ENCODE data around the gene AUP1.
"Not testable (repeated sequence)": the region's sequence is repeated elsewhere in the genome, so short reads cannot be mapped to it uniquely, and the experiment has no call there.

AUP1 gene, protein sequence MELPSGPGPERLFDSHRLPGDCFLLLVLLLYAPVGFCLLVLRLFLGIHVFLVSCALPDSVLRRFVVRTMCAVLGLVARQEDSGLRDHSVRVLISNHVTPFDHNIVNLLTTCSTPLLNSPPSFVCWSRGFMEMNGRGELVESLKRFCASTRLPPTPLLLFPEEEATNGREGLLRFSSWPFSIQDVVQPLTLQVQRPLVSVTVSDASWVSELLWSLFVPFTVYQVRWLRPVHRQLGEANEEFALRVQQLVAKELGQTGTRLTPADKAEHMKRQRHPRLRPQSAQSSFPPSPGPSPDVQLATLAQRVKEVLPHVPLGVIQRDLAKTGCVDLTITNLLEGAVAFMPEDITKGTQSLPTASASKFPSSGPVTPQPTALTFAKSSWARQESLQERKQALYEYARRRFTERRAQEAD

DNA sequence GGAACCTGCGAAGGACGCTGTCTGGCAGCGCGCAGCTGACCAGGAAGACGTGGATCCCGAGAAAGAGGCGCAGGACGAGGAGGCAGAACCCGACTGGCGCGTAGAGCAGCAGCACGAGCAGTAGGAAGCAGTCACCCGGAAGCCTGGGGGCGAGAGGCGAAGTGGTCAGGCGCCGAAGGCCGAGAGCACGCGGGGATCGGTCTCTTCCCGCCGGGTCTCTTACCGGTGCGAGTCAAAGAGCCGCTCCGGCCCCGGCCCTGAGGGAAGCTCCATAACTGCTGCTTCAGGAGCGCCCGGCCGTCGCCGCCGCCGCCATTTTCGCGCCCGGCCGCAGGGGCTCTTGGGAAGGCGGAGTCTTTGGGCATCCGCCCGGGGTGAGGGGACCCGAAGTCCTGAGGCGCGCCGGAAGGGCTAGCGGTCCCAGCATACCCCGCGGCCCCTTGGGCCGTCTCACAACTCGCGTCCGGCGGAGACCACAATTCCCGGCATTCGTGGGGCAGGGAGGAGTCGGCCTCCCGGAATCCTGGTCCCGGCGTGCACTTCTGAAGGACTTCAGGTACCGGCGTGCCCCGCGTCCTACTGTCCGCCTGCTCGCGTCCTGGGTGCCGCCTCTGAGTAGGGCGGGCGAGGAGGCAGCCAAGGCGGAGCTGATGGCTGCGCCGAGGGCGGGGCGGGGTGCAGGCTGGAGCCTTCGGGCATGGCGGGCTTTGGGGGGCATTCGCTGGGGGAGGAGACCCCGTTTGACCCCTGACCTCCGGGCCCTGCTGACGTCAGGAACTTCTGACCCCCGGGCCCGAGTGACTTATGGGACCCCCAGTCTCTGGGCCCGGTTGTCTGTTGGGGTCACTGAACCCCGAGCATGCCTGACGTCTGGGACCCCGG, at the start of gene AUP1, which contains the start of gene HTRA2:
Gene AUP1, minus strand, starts transcription at position 350 of the 882 bp plus-strand sequence. Its CDS starts 77 bp downstream, at position 273.
Gene HTRA2, plus strand, starts transcription at position 577 of the 882 bp plus-strand sequence. Its CDS starts 74 bp downstream, at position 651.
- DNase-seq: peak; percentile 99

DNA sequence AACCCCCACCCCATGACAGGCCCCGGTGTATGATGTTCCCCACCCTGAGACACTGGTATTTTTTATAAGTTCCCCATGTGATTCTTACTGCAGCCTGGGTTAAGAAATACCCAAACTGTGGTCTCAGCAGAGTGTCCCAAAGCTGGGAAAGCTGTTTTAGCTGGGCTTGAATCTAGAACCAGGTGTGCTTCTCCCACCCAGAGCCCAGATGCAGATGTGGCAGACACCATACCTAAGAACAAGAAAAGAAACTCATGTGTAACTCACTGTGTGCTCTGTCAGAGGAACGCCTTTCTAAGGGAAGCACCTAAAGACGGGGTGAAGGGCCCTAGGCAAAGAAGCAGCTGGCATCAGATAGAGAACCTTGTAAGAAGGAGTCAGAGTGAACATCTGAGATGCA, 48.9 kb upstream of the AUP1 start:
- DNase-seq: no peak

DNA sequence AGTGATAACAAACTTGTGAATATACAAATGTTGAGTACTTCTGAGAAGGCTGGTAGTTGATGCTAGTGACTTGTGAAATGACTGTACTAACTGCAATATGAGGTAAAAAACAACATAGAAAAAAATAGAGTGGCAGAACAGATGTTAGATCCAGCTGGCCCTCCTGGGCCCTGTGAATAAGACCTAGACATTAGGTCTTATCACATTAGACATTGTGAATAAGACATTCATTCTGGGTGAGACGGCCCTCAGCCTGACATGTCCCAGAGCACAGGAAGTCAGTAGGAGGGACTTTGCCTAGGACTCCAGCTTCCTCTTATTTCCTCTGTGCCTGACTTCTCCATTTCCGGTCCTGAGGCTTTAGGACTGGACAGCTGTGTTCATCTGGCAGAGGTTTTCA, 47.9 kb upstream of the AUP1 start:
- peak; percentile 32 for DNase-seq

DNA sequence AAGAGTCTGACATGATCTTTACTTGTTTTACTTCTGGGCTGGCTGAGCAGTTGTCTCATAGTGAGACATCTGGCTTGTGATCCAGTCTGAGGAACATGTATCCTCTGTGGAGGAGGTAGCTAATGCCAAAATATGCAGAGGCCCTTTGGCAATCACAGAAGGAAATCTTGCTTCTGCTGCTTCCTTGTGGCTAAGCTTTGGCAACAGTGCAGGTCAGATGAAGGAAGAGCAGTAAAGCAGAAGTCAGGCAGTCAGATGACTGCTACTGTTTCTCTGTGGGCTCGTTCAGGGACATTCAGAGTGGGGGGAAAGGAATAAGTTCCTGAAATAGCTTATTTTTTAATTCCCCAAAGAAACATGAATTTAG, 47.3 kb upstream of the AUP1 start:
- peak; percentile 83 for DNase-seq

DNA sequence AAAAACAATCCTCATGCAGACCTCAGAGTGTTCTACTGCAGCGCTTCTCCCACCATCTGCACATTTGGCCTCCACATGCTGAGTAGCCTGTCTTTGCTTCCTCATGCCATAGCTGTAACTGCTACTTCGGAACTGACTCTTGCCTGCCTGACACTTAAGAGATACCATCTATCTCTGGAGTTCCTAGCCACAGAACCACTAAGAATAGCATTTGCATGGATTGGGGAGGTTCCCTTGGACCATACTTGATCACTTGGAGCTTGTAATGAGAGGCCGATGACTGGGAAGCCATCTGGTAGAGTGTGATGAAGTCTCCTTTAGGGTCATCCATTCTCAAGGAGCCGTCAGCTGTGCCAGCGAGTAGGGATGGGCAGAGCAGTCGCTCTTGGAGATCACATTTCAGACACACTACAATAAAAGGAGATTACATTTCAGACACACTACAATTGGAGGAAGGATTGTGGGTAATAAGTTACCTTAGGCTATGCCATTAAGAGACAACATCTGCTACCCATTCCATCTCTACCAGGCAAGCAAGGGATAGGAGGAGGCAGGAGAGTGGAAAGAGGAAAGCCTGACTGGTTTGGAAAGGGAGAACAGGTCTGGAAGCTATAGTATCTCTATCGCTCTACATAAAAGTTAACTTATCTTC, 46.8 kb upstream of the AUP1 start:
- DNase-seq: peak; percentile 82

DNA sequence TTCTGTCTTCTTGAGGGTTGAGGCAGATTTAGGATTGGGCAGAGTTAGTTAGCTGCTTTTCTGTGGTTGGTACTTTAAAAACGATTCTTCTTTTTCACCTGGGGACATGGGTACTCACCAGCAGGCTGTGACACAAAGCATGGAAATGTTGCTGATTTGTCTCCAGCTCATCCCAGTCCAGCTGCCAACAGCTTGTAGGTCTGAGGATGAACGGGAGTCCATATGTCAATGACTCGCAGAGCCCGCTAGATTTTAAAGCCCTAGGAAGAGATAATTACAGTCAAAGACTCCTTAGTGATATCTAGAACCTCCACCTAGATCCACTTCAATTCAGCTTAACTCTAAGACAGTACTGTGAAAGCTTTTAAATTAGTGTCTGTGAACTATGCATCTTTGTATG, 45.8 kb upstream of the AUP1 start:
- no peak for DNase-seq

DNA sequence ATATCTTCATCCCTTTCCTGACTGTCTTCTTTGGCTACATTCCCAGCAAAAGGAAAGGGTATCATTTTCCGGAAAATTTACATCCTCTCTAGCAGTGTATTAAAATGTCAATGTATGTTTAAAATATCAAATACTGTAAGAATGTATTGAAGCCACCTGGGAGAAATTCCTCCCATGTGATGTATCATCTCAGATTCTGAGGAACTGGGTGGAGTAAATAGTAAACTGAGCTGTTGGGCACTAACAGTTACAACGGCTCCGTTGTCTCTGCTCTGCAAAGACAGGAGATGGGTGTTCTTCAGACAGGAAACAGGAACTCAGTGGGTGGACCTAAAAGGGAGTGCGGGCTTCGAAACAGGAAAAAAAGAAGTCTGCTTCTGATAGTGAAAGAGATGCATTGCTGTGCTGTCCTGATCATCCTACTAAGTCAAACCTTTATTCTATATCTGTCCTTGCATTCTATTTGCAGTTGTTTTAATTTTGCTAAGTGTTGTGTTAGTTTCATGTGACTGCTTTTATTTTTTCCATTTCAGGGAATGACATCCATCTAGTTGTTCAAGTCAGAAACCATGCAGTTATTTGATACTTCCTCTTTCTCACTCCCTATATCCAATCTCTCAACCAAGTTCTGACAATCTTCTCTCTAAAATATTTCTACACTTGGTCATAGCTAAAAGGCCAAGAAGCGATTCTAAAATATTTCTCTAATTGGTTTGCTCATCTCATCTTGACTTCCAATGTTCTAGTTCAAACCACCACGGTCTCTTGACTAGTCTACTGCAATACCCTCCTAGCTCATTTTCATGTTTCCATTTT, 44.4 kb upstream of the AUP1 start:
- peak; percentile 85 for DNase-seq

DNA sequence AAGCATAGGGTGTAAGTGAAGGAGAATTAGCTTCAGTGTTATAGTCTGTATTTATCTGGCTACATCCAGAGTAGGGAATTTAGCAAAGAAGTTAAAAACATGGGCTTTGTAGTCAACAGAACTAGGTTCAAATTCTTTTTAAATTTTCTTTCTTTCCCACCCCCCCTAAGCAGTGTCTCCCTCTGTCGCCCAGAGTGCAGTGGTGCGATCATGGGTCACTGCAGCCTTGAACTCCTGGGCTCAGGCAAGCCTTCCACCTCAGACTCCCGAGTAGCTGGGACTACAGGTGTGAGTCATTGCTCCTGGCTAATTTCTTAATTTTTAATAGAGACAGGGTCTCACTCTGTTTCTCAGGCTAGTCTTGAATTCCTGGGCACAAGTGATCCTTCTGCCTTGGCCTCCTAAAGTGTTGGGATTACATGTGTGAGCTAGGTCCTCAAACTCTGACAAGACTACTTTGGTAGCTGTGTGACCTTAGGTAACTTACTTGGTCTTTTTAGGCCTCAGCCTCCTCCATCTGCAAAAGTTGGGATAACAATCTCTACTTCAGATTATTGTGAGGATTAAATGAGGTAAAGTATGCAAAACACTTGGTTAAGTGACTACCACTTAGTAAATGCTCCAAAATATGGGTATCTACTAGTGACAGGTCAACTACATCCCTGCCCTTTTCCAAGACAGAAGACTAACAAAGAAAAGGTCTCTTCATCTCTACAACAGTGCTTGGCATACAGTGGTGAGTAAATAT, 42.8 kb upstream of the AUP1 start:
- no peak for DNase-seq

DNA sequence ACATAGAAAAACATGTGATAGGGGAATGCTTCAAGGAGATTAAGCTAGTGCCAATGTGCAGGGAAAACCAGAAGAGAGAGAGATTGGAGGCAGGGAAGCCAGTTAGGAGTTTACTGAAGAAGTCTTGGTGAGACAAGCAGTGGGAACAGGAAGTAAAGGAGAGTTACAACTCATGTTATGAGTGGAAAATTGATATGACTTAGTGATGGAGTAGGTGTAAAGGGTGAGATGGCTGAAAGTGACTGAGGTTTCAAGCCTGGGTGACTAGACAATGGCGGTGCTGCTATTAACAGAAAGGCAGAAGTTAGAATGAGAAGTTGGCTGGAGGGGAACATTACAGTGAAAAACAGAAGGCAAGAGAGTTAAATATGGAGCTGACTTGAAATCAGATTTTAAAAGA, 41.6 kb upstream of the AUP1 start:
- DNase-seq: no peak

DNA sequence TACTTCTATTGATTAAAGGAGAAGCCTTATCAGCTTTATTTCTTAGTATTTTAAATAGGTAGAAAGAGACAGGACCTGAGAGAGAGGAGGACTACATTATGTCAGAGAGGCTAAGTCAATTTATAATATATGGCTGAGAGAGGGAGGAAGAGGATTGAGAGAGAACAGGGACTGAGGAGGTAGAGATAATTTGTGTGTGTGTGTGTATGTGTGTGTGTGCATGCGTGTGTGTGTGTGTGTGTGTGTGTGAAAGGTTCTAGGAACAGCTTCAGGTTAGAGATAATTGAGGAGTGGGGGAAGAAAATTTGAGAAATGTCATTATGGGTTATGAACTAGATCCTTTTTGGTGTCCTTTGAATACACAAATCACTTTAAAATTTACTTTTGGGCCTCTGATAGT, 40.2 kb upstream of the AUP1 start:
- DNase-seq: no peak

DNA sequence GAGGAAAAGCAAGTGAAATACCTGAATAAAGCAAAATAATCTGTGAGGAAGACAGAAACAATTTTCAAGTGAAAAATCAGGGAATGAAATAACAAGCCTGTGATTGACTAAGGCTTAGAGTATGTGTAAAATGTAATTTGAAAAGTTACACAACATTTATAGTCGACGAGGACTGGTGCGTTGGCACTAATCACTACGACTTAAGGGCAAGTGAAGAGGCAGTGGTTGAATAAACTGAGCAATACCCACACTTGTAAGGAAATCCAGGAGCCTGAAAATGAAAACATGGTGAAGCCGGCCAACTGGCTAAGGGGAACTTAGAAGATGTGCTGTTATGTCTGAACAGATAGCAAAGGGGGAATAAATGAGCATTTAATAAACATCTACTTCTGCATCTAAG, 38.4 kb upstream of the AUP1 start:
- DNase-seq: peak; percentile 85

DNA sequence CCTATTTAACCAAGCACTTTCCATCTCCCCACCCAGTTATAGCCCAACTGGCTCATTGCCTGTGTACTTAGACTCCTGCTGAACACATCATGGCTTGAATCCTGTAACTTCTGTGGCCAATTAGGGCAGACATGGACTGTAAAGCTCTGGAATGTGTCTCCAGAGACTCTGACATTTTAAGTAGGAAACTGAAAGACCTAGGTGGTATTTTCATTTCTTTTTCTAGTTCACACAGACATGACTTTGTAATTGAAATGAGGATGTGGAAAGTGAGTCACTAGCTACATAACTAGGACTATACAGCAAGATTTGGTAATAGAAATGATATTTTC, 37.2 kb upstream of the AUP1 start:
- peak; percentile 99 for DNase-seq

DNA sequence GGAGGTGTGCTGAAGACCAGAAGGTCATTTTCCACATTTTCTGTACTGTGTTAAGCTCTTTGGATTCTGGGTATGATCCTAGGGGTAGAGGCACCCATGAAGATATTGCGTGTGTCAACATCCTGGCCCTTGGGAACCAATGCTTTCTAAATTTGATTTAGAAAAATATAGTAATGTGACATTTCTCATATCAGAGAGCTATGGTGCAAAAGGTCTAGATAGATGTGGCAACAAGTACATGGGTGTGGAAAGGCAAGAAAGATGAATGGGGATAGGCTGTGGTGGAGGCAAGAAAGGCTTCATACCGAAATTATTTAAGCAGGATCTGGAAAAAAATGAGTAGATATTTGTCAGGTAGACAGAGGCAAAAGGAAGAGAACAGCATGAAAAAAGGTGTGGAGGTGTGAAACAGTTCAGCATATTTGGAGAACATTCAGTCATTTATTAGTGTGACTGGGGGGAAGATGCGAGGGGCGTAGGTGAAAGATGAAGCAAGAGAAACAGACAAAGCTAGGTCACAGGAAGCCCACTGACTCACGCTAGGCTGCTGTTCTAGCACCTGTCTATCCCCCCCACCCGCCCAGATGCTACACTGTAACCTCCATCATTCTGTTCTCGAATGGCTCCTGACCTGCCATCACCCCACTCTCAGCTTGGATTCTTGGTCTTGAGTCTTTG, 36.7 kb upstream of the AUP1 start:
- DNase-seq: no peak

DNA sequence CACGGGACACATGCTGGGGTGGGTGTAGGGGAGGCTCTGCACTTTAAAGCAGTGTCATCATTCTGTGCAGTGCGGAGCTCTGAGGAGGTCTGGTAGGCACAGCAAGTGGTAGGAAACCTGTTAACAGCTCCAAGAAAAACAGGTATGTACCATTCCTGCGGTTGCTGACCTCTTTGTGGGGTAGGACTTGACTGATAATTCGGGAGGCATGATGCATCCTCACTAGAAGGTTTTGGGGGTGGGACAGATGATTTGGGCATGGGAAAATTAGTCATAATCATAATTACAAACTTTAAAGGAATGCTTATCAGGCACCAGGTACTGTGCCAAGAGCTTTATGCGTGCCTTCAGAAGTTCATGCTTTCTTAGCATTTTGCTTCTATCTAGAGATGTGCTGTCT, 34.7 kb upstream of the AUP1 start:
- DNase-seq: peak; percentile 57

DNA sequence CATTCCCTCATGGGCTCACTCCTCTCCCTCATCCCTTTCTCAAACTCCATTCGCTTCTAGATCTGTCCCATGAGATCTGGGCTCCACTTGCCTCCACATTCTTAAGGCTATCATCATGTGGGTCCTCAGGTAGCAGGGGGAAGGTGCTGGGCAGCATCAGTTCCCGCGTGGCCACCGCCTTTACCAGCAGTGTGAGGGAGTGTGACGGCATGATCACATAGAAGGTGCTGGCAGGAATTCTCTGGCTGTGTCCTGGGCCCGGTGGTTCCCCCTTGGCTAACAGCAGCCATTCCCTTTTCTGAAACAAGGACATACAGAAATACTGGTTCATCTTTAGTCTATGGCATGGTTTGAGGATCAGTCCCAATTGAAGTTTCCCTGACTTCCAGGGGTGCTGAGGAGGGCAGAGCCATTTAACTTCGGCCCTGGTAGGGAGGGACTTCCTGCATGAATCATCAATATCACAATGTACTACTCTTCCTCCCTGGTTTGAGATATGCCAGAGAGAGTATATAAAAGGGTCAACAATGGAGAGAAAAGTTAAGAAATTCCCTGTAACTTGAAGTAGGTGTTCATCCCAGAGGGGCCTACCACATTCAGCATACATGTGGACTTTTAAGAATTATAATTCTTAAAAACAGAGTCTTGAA, 32.7 kb upstream of the AUP1 start:
- no peak for DNase-seq

DNA sequence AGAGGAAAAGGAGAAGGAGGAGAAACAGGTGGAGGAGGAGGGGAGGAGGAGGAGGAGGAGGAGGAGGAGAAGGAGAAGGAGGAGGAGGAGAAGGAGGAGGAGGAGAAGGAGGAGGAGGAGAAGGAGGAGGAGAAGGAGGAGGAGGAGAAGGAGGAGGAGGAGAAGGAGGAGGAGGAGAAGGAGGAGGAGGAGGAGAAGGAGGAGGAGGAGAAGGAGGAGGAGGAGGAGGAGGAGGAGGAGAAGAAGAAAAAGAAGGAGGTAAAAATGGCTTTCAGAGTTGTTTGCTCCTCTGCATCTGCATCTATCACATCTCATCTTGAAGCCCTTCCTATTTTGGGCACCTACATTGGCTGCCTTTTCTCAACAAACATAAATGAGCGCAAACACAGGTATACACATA, 31.5 kb upstream of the AUP1 start:
- DNase-seq: not testable (repeated sequence)

DNA sequence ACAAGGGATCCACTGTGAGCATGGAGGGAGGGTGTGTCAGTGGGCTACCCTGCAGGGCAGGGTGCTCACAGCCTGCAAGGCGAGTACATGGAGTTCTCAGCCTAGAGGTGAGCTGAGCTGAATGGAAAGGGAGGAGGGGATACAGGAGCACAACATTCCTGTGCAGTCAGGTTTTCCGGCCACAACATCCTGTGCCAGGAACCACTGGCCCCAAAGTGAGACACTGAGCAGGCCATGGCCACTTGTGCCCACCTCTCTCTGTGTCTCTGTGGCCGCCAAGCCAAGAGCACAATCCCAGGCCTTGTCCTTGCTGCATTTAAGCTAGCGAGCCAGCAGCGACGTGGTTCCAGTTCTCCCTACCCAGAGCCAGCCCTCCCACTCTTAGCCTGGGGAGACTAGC, 31.1 kb upstream of the AUP1 start:
- no peak for DNase-seq

DNA sequence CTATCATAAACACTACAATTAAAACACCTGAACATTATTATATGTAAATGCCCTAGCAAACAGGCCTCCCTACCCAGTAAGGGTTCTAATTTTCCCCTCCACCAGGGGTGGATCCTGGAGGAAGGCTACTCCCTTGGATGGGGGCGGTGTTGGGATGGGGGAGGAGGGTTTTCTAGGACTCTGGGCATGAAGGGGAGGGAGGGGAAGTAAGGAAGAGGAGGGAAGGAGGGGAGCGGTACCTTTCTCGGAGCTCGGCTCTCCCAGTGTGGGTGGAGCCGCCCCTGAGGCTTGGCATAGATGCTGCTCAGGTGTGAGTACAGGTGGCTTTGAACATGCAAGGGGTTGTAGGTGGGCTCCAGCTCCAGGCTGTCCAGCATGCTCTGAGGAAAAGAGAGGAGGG, 30.4 kb upstream of the AUP1 start:
- no peak for DNase-seq

DNA sequence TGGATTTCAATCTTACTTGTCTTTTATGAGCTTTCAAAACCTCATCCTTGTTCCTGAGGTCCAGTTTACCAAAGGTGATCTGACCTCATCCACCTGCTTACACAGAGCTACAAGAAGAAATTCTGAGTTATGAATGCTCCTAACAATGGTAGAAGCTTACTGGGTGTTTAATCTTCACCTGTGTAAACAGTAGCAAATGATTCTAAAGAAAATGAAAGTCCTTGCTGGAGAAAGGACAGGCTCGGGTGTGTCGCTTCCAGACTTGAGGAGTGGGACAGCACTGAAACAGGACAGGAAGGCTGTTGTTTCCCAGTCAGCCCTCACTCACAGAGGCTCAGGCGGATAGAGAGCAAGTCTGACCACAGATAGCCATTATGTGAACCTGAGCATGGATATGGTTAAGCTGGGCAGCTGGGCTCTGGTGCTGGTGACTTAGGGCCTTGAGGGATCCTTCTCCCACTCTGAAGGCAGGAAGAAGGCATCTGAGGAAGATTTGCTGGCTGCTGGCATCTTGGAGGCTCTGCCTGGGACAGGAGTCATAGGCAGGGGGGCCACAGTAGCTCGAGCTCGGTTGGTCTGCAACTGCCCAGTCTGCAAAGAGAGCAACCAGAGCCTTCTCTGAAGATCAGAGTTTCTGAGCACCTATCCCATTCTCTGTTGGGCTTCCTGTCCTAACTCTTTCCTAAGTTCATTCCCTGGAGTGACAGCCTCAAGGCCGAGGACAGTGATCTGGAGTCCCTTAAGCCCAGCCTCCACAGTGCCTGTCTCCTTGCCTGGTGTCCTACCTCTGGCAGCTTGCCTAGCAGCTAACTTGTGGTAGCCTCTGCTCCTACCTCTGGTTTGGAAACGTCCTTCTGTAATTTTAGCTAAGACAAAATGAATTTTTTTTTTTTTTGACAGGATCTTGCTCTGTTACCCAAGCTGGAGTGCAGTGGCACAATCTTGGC, 29.1 kb upstream of the AUP1 start:
- DNase-seq: no peak

All from fibroblast of skin of right quadriceps (primary cell).